ENCODE results near the gene ACSL5. TPM values are rescaled to one million over a fixed set of nuclear protein-coding genes. Genes with fewer than 3 reads are reported as not detected.
"Not testable (repeated sequence)": the region's sequence is repeated elsewhere in the genome, so short reads cannot be mapped to it uniquely, and the experiment has no call there.

ACSL5 gene
- total RNA-seq, 1 donor from 2014 or later = not detected

DNA sequence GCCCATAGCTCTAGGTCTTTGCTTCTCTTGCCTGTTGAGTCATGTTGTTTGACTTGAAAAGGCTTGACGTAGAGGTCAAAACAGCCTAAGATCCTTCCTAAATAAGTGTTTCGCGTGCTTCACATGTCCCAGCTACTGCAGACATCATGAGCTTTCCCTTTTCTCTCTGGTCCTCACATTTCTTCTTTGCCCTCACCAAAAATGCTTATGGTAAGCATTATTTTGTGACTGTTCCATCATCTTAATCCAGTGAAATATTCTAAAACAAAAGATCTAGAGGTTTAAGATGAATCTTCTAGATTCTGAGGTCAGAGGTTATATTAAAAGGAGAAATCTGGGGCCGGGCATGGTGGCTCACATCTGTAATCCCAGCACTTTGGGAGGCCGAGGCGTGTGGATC is 8.5 kb upstream of the ACSL5 start:
- Mint-ChIP-seq H3K4me3 (no peak overlapping the region), H3K4me1 (peaks cover 10% of the 10 kb centered on the region), H3K27me3 (ENCODE audit: low read depth) (no peaks in the 10 kb centered on the region), H3K27ac (no peak overlapping the region), H3K36me3 (no peaks in the 10 kb centered on the region), H3K9me3 (no peaks in the 10 kb centered on the region)
- TF ChIP-seq, protein P1, sequence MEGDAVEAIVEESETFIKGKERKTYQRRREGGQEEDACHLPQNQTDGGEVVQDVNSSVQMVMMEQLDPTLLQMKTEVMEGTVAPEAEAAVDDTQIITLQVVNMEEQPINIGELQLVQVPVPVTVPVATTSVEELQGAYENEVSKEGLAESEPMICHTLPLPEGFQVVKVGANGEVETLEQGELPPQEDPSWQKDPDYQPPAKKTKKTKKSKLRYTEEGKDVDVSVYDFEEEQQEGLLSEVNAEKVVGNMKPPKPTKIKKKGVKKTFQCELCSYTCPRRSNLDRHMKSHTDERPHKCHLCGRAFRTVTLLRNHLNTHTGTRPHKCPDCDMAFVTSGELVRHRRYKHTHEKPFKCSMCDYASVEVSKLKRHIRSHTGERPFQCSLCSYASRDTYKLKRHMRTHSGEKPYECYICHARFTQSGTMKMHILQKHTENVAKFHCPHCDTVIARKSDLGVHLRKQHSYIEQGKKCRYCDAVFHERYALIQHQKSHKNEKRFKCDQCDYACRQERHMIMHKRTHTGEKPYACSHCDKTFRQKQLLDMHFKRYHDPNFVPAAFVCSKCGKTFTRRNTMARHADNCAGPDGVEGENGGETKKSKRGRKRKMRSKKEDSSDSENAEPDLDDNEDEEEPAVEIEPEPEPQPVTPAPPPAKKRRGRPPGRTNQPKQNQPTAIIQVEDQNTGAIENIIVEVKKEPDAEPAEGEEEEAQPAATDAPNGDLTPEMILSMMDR (IDR thresholded peaks at IDR 0.05; ENCODE audit: unreplicated experiment) = no peak
- no peak for DNase-seq (ENCODE audit: low spot score in 2 of 2, unreplicated experiment in 2 of 2)

DNA sequence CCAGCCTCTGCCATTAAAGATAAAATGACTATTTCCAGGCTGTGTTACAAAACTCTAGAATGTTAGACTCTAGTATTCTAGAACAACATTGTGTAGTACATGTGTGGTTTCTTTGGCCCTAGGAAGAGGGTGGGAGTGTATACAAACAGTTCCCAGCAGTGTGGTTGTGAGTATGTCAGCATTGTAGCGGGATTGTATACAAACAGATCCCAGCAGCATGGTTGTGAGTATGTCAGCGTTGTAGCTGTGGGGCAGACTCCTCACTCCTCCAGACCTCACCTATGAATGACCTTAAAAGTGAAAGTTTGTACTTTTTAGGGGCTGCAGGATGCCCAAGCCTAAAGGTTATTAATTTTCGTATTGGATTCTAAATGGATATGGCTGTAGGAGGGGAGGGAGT is 6.9 kb upstream of the ACSL5 start:
- H3K27me3 Mint-ChIP-seq (ENCODE audit: low read depth) = peaks cover 2% of the 10 kb centered on the region
- no peaks in the 10 kb centered on the region for H3K36me3 Mint-ChIP-seq
- DNase-seq (ENCODE audit: low spot score in 2 of 2, unreplicated experiment in 2 of 2) = no peak
- TF ChIP-seq, protein P1 (IDR thresholded peaks at IDR 0.05; ENCODE audit: unreplicated experiment) = no peak
- H3K4me1 Mint-ChIP-seq = peaks cover 3% of the 10 kb centered on the region
- H3K4me3 Mint-ChIP-seq = no peak overlapping the region
- H3K9me3 Mint-ChIP-seq = peaks cover 4% of the 10 kb centered on the region
- H3K27ac Mint-ChIP-seq = no peak overlapping the region

DNA sequence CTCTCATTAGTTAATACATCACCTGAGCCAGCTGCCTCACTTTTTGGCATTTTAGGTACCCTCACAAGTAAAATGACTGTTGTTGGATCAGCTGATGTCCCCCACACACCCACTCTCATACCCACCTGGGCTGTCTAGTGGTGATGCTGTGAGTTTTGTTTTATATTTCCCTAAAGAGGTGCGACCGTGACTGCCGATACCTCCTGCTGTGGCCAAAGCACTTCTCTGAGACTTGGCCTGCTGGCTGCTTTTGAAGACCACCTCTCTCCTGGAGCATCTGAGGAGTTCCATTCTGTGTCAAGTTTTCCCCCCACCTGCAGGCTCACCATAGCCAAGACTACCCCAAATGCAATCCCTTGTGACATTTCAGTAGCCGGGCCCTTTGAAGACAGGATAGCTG is 6.4 kb upstream of the ACSL5 start:
- Mint-ChIP-seq H3K27ac (no peak overlapping the region), H3K36me3 (no peaks in the 10 kb centered on the region), H3K27me3 (ENCODE audit: low read depth) (peaks cover 2% of the 10 kb centered on the region), H3K4me1 (no peaks in the 10 kb centered on the region), H3K4me3 (no peak overlapping the region), H3K9me3 (peaks cover 4% of the 10 kb centered on the region)
- TF ChIP-seq, protein P1 (IDR thresholded peaks at IDR 0.05; ENCODE audit: unreplicated experiment) = no peak
- DNase-seq (ENCODE audit: low spot score in 2 of 2, unreplicated experiment in 2 of 2) = no peak

DNA sequence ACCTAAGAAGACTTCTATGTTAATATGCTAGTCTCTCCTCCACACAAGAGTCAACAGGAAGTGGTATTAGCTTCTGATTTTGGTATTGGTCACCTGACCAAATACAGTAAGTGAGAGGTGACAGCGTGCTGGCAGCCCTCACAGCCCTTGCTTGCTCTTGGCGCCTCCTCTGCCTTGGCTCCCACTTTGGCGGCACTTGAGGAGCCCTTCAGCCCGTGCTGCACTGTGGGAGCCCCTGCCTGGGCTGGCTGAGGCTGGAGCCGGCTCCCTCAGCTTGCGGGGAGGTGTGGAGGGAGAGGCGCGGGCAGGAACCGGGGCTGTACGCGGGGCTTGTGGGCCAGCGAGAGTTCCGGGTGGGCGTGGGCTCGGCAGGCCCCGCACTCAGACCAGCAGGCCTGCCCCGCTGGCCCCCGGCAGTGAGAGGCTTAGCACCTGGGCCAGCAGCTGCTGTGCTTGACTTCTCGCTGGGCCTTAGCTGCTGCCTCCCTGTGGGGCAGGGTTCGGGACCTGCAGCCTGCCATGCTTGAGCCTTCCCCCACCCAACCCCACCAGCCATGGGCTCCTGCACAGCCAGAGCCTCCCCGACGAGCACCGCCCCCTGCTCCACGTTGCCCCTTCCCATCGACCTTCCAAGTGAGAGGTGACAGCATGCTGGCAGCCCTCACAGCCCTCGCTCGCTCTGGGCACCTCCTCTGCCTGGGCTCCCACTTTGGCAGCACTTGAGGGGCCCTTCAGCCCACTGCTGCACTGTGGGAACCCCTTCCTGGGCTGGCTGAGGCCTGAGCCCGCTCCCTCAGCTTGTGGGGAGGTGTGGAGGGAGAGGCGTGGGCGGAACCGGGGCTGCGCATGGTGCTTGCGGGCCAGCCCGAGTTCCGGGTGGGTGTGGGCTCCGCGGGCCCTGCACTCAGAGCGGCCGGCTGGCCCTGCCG is 4.2 kb upstream of the ACSL5 start:
- Mint-ChIP-seq H3K9me3 (peaks cover 4% of the 10 kb centered on the region), H3K27me3 (ENCODE audit: low read depth) (peaks cover 2% of the 10 kb centered on the region), H3K4me1 (no peaks in the 10 kb centered on the region), H3K27ac (no peak overlapping the region), H3K36me3 (no peaks in the 10 kb centered on the region), H3K4me3 (no peak overlapping the region)
- TF ChIP-seq, protein P1 (IDR thresholded peaks at IDR 0.05; ENCODE audit: unreplicated experiment) = no peak
- DNase-seq (ENCODE audit: low spot score in 2 of 2, unreplicated experiment in 2 of 2) = no peak

GRCh38 chr10:112370424-112370819 is 3.5 kb upstream of the ACSL5 start:
- TF ChIP-seq, protein P1 (IDR thresholded peaks at IDR 0.05; ENCODE audit: unreplicated experiment) = no peak
- Mint-ChIP-seq H3K4me3 (no peak overlapping the region), H3K27me3 (ENCODE audit: low read depth) (peaks cover 2% of the 10 kb centered on the region), H3K36me3 (no peaks in the 10 kb centered on the region), H3K9me3 (peaks cover 4% of the 10 kb centered on the region), H3K27ac (no peak overlapping the region), H3K4me1 (no peaks in the 10 kb centered on the region)
- no peak for DNase-seq (ENCODE audit: low spot score in 2 of 2, unreplicated experiment in 2 of 2)

DNA sequence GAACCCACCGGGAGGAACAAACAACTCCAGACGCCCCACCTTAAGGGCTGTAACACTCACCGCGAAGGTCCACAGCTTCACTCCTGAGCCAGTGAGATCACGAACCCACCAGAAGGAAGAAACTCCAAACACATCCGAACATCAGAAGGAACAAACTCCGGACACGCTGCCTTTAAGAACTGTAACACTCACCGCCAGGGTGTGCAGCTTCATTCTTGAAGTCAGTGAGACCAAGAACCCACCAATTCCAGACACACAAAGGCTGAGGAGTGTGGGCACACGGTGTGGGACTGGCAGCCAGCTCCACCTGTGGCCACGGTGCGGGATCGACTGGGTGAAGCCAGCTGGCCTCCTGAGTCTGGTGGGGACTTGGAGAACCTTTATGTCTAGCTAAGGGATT is 2.6 kb upstream of the ACSL5 start:
- not testable (repeated sequence) for H3K4me3 Mint-ChIP-seq; H3K36me3 Mint-ChIP-seq; H3K27me3 Mint-ChIP-seq (ENCODE audit: low read depth); H3K9me3 Mint-ChIP-seq; H3K27ac Mint-ChIP-seq; DNase-seq (ENCODE audit: low spot score in 2 of 2, unreplicated experiment in 2 of 2); H3K4me1 Mint-ChIP-seq

- not testable (repeated sequence) for H3K4me1 Mint-ChIP-seq; H3K36me3 Mint-ChIP-seq; H3K27me3 Mint-ChIP-seq (ENCODE audit: low read depth); H3K9me3 Mint-ChIP-seq; DNase-seq (ENCODE audit: low spot score in 2 of 2, unreplicated experiment in 2 of 2); H3K4me3 Mint-ChIP-seq; H3K27ac Mint-ChIP-seq
Measured at GRCh38 chr10:112372182-112372810, 1.6 kb upstream of the ACSL5 start.

All from mesothelial cell of epicardium (in vitro differentiated cells).